ENCODE results near the gene MAP6. TPM values are rescaled to one million over a fixed set of nuclear protein-coding genes. Genes with fewer than 3 reads are reported as not detected.

The MAP6 gene
- total and polyA plus RNA-seq, 2 of the 13 experiments (the other 11 are each of a cell fraction or from before 2014, with no cell fraction given), result 0.04 TPM; not detected in 1

GRCh38 chr11:75563978-75564552, 104.8 kb downstream of the MAP6 start (continued):
- TF ChIP-seq ZBTB40 (IDR thresholded peaks at IDR 0.05) (no peak), ZBTB40 (CRISPR knock-in tag; IDR thresholded peaks at IDR 0.05) (no peak), POGK (CRISPR knock-in tag; conservative IDR thresholded peaks at IDR 0.05) (no peak), TEAD2 (CRISPR knock-in tag; IDR thresholded peaks at IDR 0.05) (no peak), FOXA1 (IDR thresholded peaks at IDR 0.05) (no peak), FOXA1 (CRISPR knock-in tag; IDR thresholded peaks at IDR 0.05) (no peak), ZBTB7B (CRISPR knock-in tag; IDR thresholded peaks at IDR 0.05) (0 out of 2 replicates have a peak, but pooled peaks have one; percentile 46), ETV6 (CRISPR knock-in tag; conservative IDR thresholded peaks at IDR 0.05) (0 out of 2 replicates have a peak, but pooled peaks have one; percentile 27), ZFY (CRISPR knock-in tag; IDR thresholded peaks at IDR 0.05) (peak; percentile 66; the same call in 1 of the 2 replicates), DNMT3B (CRISPR knock-in tag; conservative IDR thresholded peaks at IDR 0.05) (no peak), U2AF2 (IDR thresholded peaks at IDR 0.05; ENCODE audit: low read depth, low read length) (no peak), TARDBP (CRISPR knock-in tag; IDR thresholded peaks at IDR 0.05) (no peak), RXRA (CRISPR knock-in tag; IDR thresholded peaks at IDR 0.05) (no peak; the same call in 1 of the 2 replicates), ELF3 (CRISPR knock-in tag; IDR thresholded peaks at IDR 0.05) (no peak), AGO1 (IDR thresholded peaks at IDR 0.05; ENCODE audit: low read depth, low read length, poor library complexity, severe bottlenecking) (peak; percentile 56), KLF11 (CRISPR knock-in tag; IDR thresholded peaks at IDR 0.05) (no peak), THAP9 (CRISPR knock-in tag; IDR thresholded peaks at IDR 0.05; ENCODE audit: borderline replicate concordance) (no peak), ZFP36 (IDR thresholded peaks at IDR 0.05; ENCODE audit: borderline replicate concordance, low read depth, low read length, partially characterized antibody) (no peak)
